Gastrocnemius medialis (tissue), 4 donors: ENCODE results near the gene PTGR3.

Experiments used
- CTCF ChIP-seq, 5 experiments: fragments of 450-650 bp in 3 of 5; fragments of 200-600 bp in 2 of 5; sonication (generic) in 2 of 5; IDR thresholded peaks in 4 of 5; conservative IDR thresholded peaks in 1 of 5; 1 replicate in 4 of 5; 2 replicates in 1 of 5; pipeline ENCODE4 v1.5.1; 2016 to 2019; ENCODE audit warnings: antibody characterized with exemption in 5 of 5, mild to moderate bottlenecking in 3 of 5, moderate library complexity in 3 of 5
- POLR2A ChIP-seq, 2 donors: fragments of 450-650 bp; IDR thresholded peaks; one replicate each; pipeline ENCODE4 v1.6.1; 2017; ENCODE audit warnings: antibody characterized with exemption in 2 of 2, mild to moderate bottlenecking in 2 of 2, moderate library complexity in 2 of 2

GRCh38 chr18:75222407-75222806, 13.5 kb upstream of the PTGR3 start:
- TF ChIP-seq CTCF (IDR thresholded peaks at IDR 0.05 in 4 of 5, conservative IDR thresholded peaks at IDR 0.05 in 1 of 5) (no peak), POLR2A (IDR thresholded peaks at IDR 0.05) (no peak)
